HCT116 (cell line): ENCODE data around the gene BBX. TPM values are rescaled to one million over a fixed set of nuclear protein-coding genes. Genes with fewer than 3 reads are reported as not detected.
"Not testable (repeated sequence)": the region's sequence is repeated elsewhere in the genome, so short reads cannot be mapped to it uniquely, and the experiment has no call there.

Experiments
- ATAC-seq: fragments of 200-7000 bp; cut with Tn5 transposase; 2 replicates; pipeline ENCODE4 v1.9.1; 2020; ENCODE audit warnings: mild to moderate bottlenecking, moderate library complexity
- BruUV-seq: library from RNA; stranded (reverse); fragments of 400-500 nt; replicated peaks from 2 replicates; lab custom pipeline; 2021; lab: Mats Ljungman, UMichigan
- CTCF ChIA-PET: fragments of 300-600 bp; sonication (Branson Sonifier 250); formaldehyde crosslinking; loops from one replicate; lab custom pipeline; 2021; ENCODE audit warnings: antibody characterized with exemption; lab: Charles Lee
- POLR2A ChIA-PET: fragments of 300-600, 350-600 bp; sonication (Branson Sonifier 250); formaldehyde crosslinking; loops from one replicate; lab custom pipeline; 2021; ENCODE audit warnings: antibody characterized with exemption; lab: Charles Lee
- RAD21 ChIA-PET, 2 experiments: fragments of 300-600 bp; sonication (Branson Sonifier 250); formaldehyde crosslinking; loops; one replicate each; lab custom pipeline; 2023; ENCODE audit warnings: low total read pairs in 2 of 2; ENCODE audit not compliant: uncharacterized antibody in 2 of 2, unreplicated experiment in 2 of 2, low non-redundant PET in 1 of 2; lab: Charles Lee
- DNase-seq: peaks from one replicate; pipeline ENCODE4 v3.0.0-alpha.2; 2010; ENCODE audit warnings: low read depth, low spot score
- H2AFZ ChIP-seq: fragments of 200-600 bp; shearing (Covaris generic), sonication (generic); 2 replicates; pipeline ENCODE4 v1.6.1; 2017; ENCODE audit warnings: low read depth, mixed run types, mixed read lengths, antibody characterized with exemption, low read length; ENCODE audit not compliant: poor library complexity, severe bottlenecking
- H3K27ac ChIP-seq: 2 replicates; pipeline ENCODE4 v1.5.1; 2012; ENCODE audit warnings: low read depth, low read length
- H3K27me3 ChIP-seq: fragments of 200-600 bp; sonication (generic); 2 replicates; pipeline ENCODE4 v1.6.1; 2016; ENCODE audit warnings: mixed run types, low read length, mixed read lengths; ENCODE audit not compliant: insufficient read depth
- H3K36me3 ChIP-seq, 2 experiments: fragments of 200-500 bp in 1 of 2; fragments of 200-600 bp in 1 of 2; sonication (Bioruptor generic) in 1 of 2; sonication (generic) in 1 of 2; 2 replicates each; pipeline versions ENCODE4 v1.5.1 to v1.6.1; 2014 to 2016; ENCODE audit warnings: low read length in 2 of 2, inconsistent platforms in 1 of 2, mixed read lengths in 1 of 2, mixed run types in 1 of 2; ENCODE audit not compliant: insufficient read depth in 2 of 2, control insufficient read depth in 1 of 2
- H3K4me1 ChIP-seq, 2 experiments: fragments of 200-600 bp in 1 of 2; sonication (generic) in 1 of 2; 2 replicates each; pipeline versions ENCODE4 v1.5.1 to v1.6.1; 2012 to 2017; ENCODE audit warnings: low read length in 2 of 2, inconsistent platforms in 1 of 2, mild to moderate bottlenecking in 1 of 2, mixed read lengths in 1 of 2, mixed run types in 1 of 2, moderate library complexity in 1 of 2; ENCODE audit not compliant: insufficient read depth in 2 of 2, control insufficient read depth in 1 of 2
- H3K4me2 ChIP-seq: fragments of 200-600 bp; sonication (generic); 2 replicates; pipeline ENCODE4 v1.6.1; 2017; ENCODE audit warnings: mixed run types, low read length, mixed read lengths
- H3K4me3 ChIP-seq, 2 experiments: fragments of 200-600 bp in 1 of 2; sonication (generic) in 1 of 2; replicated peaks in 1 of 2; 2 replicates each; pipeline ENCODE4 v1.5.1; 2011 to 2016; ENCODE audit warnings: low read length in 2 of 2, control low read depth in 1 of 2, low read depth in 1 of 2, mild to moderate bottlenecking in 1 of 2, mixed read lengths in 1 of 2, mixed run types in 1 of 2
- H3K79me2 ChIP-seq: fragments of 200-600 bp; sonication (generic); 2 replicates; pipeline ENCODE4 v1.6.1; 2017; ENCODE audit warnings: mild to moderate bottlenecking, mixed run types, low read length, moderate library complexity, mixed read lengths; ENCODE audit not compliant: insufficient read depth
- H3K9ac ChIP-seq: fragments of 200-600 bp; sonication (generic); 2 replicates; pipeline ENCODE4 v1.6.1; 2016; ENCODE audit warnings: low read length, mixed read lengths
- H3K9me2 ChIP-seq: fragments of 200-600 bp; sonication (generic), shearing (Covaris generic); 2 replicates; pipeline ENCODE4 v1.6.1; 2017; ENCODE audit warnings: mixed run types, mild to moderate bottlenecking, moderate library complexity; ENCODE audit not compliant: insufficient read depth
- H3K9me3 ChIP-seq, 2 experiments: fragments of 200-500 bp in 1 of 2; fragments of 200-600 bp in 1 of 2; sonication (Bioruptor generic) in 1 of 2; sonication (generic) in 1 of 2; 2 replicates each; pipeline ENCODE4 v1.6.1; 2014 to 2017; ENCODE audit warnings: low read length in 2 of 2, mixed read lengths in 2 of 2, inconsistent platforms in 1 of 2, low read depth in 1 of 2, mild to moderate bottlenecking in 1 of 2, mixed run types in 1 of 2, moderate library complexity in 1 of 2; ENCODE audit not compliant: control insufficient read depth in 1 of 2, insufficient read depth in 1 of 2
- H4K20me1 ChIP-seq: fragments of 200-600 bp; sonication (generic), shearing (Covaris generic); 2 replicates; pipeline ENCODE4 v1.6.1; 2017; ENCODE audit warnings: mixed run types, mild to moderate bottlenecking, moderate library complexity; ENCODE audit not compliant: insufficient read depth
- ATF3 ChIP-seq: IDR thresholded peaks from 2 replicates; pipeline ENCODE4 v1.6.1; 2012
- CEBPB ChIP-seq: IDR thresholded peaks from 2 replicates; pipeline ENCODE4 v1.6.1; 2012; ENCODE audit warnings: low read depth
- CTCF ChIP-seq, 3 experiments: fragments of 200-600 bp in 1 of 3; sonication (generic) in 1 of 3; IDR thresholded peaks in 2 of 3; conservative IDR thresholded peaks in 1 of 3; 2 replicates each; pipeline ENCODE4 v1.5.1; 2012 to 2017; ENCODE audit warnings: low read depth in 2 of 3, low read length in 2 of 3, antibody characterized with exemption in 1 of 3, borderline replicate concordance in 1 of 3, control low read depth in 1 of 3, mild to moderate bottlenecking in 1 of 3, mixed read lengths in 1 of 3, mixed run types in 1 of 3, moderate library complexity in 1 of 3; ENCODE audit not compliant: insufficient read depth in 1 of 3
- MAX ChIP-seq: IDR thresholded peaks from 2 replicates; pipeline ENCODE4 v1.6.1; 2012
- RAD21 ChIP-seq: IDR thresholded peaks from 2 replicates; pipeline ENCODE4 v1.6.1; 2012; ENCODE audit warnings: low read depth, mild to moderate bottlenecking
- REST ChIP-seq: IDR thresholded peaks from 2 replicates; pipeline ENCODE4 v1.6.1; 2012; ENCODE audit warnings: low read depth
- SIN3A ChIP-seq: IDR thresholded peaks from 2 replicates; pipeline ENCODE4 v1.6.1; 2012; ENCODE audit warnings: low read depth
- SRF ChIP-seq: IDR thresholded peaks from 2 replicates; pipeline ENCODE4 v1.6.1; 2012; ENCODE audit warnings: low read depth
- TCF7L2 ChIP-seq: IDR thresholded peaks from 2 replicates; pipeline ENCODE4 v1.7.0; 2011; ENCODE audit warnings: borderline replicate concordance, inconsistent platforms; ENCODE audit not compliant: insufficient read depth, insufficient read length; ENCODE audit errors: extremely low read depth
- ZNF274 ChIP-seq: fragments of 200-500 bp; sonication (Bioruptor generic); IDR thresholded peaks from 2 replicates; pipeline ENCODE4 v1.6.1; 2014; ENCODE audit warnings: mild to moderate bottlenecking, low read depth, low read length, inconsistent platforms
- intact Hi-C: fragments of 100-400 bp; cut with micrococcal nuclease; formaldehyde crosslinking; loops from 2 replicates; pipeline ENCODE4 v1.10.0; 2022
- total RNA-seq: library from RNA; stranded (reverse); gene quantifications from one replicate; pipeline ENCODE4 v1.2.1, GENCODE V29; 2021; ENCODE audit not compliant: unreplicated experiment

BBX gene
- total RNA-seq, 1 experiment from 2014 or later, result 55.6 TPM

- H3K27me3 ChIP-seq, H3K4me1 ChIP-seq, BruUV-seq, CTCF ChIA-PET, H3K4me3 ChIP-seq, H3K27ac ChIP-seq, ATAC-seq, H2AFZ ChIP-seq, H4K20me1 ChIP-seq, H3K9me2 ChIP-seq, H3K79me2 ChIP-seq, H3K9ac ChIP-seq, H3K36me3 ChIP-seq, RAD21 ChIA-PET, POLR2A ChIA-PET, H3K9me3 ChIP-seq, H3K4me2 ChIP-seq, DNase-seq: not testable (repeated sequence)
- intact Hi-C loops, result loop anchor here (5.0 kb wide), 1 partner anchor 171 kb away; no protein-coding TSS in a partner anchor
Observed at GRCh38 chr3:107571492-107571891, 48.7 kb downstream of the BBX start.

- Histone ChIP-seq H3K27me3 (no peaks in the 10 kb centered on the region), H4K20me1 (no peaks in the 10 kb centered on the region), H3K4me3 (no peak overlapping the region), H3K9me2 (no peaks in the 10 kb centered on the region), H3K79me2 (no peaks in the 10 kb centered on the region; the same call in 1 of the 2 replicates), H3K27ac (no peak overlapping the region), H2AFZ (no peak overlapping the region), H3K4me1 (no peaks in the 10 kb centered on the region), H3K9ac (no peak overlapping the region), H3K4me2 (no peak overlapping the region), H3K9me3 (no peaks in the 10 kb centered on the region), H3K36me3 (no peaks in the 10 kb centered on the region)
- POLR2A ChIA-PET, result no interaction called here
- TF ChIP-seq RAD21, result peak; percentile 60
- TF ChIP-seq ZNF274, result no peak
- TF ChIP-seq REST, result no peak
- TF ChIP-seq ATF3, result no peak
- no peak for TF ChIP-seq CEBPB
- TF ChIP-seq SIN3A, result no peak
- no peak for TF ChIP-seq TCF7L2
- TF ChIP-seq CTCF (IDR thresholded peaks at IDR 0.05 in 2 of 3, conservative IDR thresholded peaks at IDR 0.05 in 1 of 3; ENCODE audit: borderline replicate concordance in 1 of 3, insufficient read depth in 1 of 3, low read depth in 2 of 3, low read length in 2 of 3), result peak; percentile 38 to 60 (median 59); a peak in 5 of 6 replicates
- no peak for TF ChIP-seq MAX
- TF ChIP-seq SRF, result no peak
- RAD21 ChIA-PET, result no interaction called here
- peak; percentile 2 for DNase-seq
- BruUV-seq, result no TSS peak
- intact Hi-C loops, result loop anchor here (2.0 to 5.0 kb wide), 2 partner anchors 168 to 272 kb away; no protein-coding TSS in a partner anchor
- CTCF ChIA-PET, result interaction anchor here (0.7 to 2.1 kb wide), 10 partner anchors 30 to 353 kb away, joined by 3 to 8 read pairs (median 3); no protein-coding TSS in a partner anchor
- ATAC-seq, result peak; percentile 86
Observed at GRCh38 chr3:107574650-107575049, 51.9 kb downstream of the BBX start.
